HG02970 (cell line): ENCODE results near the gene ABHD6.

Source experiments
- ATAC-seq: cut with Tn5 transposase; IDR thresholded peaks from one replicate; pipeline ENCODE4 v1.9.1; 2021; ENCODE audit warnings: mild to moderate bottlenecking, moderate library complexity, moderate number of reproducible peaks; ENCODE audit not compliant: unreplicated experiment, low FRiP score

ABHD6 gene

GRCh38 chr3:58307639-58308215, 70.1 kb downstream of the ABHD6 start:
- ATAC-seq, result no peak

DNA sequence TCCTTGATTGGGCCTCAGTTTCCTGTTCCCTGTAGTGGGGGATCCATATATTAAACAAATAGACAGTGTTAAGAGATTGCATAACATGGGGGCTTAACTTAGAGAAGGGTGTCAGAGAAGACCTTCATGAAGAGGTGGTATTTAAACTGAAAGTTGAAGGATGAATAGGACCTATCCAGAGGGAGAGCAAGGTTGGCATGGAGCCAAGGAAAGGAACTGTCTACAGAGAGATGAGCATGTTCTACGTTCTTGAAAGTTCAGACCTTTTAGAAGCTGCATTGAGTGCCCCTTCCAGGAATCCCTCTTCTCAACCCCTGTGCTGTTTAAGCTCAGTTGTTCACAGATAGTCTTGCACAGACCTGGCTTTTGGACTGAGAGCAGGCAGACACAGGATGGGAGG, 71.1 kb downstream of the ABHD6 start:
- no peak for ATAC-seq

DNA sequence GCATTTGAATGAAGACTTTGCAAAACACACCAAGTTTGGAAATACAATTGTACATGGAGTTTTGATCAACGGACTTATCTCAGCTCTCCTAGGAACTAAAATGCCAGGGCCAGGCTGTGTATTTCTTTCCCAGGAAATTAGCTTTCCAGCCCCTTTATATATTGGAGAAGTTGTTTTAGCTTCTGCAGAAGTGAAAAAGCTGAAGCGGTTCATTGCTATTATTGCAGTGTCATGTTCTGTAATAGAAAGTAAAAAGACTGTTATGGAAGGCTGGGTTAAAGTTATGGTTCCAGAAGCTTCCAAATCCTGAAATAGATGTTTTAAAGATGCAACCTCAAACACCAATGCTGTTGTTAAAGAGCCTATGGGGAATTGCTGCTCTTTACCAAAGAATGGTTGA, 80.2 kb downstream of the ABHD6 start:
- ATAC-seq, result no peak

- ATAC-seq, result no peak
These were observed 84.2 kb downstream of the ABHD6 start for GRCh38 chr3:58321791-58322190.

DNA sequence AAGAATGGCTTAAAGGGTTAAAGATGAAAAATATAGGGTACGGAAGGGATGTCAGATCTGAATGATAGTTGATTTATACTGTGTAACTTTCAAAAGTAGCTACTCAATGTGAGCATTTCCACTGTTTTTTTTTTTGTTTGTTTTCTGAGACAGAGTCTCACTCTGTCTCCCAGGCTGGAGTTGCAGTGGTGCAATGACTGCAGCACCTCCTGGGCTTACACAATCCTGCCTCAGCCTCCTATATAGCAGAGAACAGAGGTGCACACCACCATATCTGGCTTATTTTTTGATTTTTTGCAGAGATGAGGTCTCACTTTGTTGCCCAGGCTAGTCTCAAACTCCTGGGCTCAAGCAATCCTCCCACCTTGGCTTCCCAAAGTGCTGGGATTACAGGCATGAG, 85.2 kb downstream of the ABHD6 start:
- ATAC-seq, result no peak

DNA sequence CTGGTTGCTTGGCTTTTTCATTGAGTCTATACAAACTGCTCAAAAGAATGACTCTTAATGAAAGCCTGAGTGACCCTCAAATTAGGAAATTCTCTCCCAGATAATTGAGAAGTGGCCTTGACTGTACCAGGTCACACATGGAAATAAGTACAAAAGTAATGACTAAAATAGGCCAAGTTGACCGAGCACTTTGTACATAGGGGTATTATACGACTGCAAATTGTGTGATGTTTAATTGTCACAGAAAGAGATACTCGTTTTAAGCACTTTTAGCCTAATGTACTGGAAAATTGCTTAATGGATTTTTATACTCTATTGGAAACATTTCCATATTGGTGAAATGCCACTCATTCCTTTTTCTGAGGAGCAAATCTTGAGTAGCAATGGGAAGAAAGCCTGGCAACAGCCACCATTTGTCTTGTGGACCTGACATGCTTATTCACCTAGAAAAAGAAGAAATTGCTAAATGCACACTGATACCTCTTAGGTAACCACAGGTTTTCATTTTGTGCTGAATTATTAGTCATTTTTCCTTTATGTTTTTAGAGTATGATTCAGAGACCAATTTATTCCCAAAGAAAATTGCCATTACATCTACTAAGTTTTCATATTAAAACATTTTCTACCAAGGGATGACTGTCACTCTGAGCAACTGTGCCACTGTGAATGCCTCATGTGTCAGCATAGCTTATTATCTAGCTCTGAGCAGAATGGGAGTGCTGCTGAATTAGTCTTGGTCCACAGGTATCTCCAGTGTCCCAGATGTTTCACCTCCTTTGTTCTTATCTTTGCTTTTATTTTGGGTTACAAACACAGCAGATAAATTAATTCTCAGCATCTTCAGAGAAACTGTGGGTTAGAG, 86.2 kb downstream of the ABHD6 start:
- ATAC-seq, result no peak

DNA sequence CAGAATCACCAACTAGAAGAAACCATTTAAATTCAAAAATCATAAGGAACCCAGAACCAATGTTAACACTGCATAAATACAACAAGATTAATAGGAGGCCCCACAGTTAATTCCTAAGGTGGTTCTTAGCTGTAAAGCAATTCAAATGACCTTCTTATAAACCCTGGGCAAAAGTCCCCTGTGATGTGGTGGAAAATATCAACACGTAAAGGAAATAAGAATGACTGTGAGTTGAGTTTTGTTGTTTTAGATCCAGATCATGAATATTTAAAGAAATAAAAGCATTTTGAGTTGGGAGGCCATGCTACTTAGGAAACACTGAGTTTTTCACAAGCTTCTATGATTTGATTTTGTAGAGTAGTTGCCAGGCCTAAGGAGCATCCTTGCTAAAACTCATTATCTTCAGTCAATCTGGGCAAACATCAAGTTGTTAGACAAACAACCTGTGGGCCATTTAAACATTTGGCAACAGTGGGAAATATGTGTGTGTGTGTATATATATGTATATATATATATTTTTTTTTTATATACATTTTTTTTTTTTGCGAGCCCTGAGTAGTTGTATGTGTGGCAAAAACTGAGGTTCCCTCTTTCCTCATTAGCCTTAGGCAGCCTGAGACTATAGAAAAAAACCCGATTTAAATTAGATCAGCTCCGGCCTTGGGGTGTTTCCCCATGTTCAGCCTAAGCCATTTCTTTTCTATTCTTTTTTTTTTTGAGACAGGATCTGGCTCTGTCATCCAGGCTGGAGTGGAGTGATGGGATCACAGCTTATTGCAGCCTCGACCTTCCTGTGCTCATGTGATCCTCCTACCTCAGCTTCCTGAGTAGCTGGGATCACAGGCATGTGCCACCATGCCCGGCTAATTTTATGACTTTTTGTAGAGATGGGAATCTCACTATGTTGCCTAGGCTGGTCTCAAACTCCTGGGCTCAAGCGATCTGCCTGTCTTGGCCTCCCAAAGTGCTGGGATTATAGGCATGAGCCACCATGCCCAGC, 87.1 kb downstream of the ABHD6 start:
- ATAC-seq, result no peak

DNA sequence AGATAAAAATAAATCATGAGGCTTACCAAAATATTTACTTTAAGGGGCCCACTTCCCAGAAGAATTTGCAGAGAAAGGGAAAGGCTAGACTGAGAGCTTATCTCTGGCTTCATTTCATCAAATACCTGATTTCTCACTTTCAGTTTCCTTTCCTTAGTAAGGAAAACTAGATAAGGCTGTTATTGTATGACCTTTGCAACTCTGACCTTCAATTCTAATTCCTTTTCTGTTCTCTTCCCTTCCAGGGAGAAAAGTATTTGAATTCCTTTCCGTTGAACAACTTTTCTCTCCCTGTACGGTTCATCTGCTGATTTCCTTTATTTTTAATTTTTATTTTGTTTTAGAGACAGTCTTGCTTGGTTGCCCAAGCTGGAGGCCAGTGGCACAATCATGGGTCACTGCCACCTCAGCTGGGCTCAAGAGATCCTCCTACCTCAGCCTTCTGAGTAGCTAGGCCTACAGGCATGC, 88.0 kb downstream of the ABHD6 start:
- ATAC-seq, result no peak

DNA sequence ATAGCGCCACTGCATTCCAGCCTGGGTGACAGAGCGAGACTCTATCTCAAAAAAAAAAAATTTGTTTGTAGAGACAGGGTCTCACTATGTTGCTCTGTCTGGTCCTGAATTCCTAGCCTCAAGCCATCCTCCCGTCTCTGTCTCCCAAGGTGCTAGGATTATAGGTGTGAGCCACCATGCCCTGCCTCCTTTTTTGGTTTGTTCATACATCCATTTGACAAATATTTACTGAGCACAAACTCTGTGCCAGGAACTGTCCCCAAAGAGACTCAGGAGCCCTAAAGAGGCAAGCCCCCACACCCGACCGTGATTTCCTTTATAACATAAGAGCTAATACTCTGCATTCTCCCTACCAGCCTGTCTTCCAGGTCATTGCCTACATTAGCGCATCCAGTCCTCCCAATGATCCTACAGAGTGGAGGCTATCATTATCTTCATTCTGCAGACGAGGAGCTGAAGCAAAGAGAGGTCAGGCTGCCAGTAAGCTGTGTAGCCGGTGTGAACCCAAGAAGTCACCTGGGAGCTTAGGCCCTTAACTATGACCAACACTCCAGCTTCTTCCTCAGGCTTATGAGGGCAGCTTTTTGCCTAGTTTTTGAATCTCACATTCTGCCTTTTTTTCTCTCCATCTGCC, 88.8 kb downstream of the ABHD6 start:
- no peak for ATAC-seq

DNA sequence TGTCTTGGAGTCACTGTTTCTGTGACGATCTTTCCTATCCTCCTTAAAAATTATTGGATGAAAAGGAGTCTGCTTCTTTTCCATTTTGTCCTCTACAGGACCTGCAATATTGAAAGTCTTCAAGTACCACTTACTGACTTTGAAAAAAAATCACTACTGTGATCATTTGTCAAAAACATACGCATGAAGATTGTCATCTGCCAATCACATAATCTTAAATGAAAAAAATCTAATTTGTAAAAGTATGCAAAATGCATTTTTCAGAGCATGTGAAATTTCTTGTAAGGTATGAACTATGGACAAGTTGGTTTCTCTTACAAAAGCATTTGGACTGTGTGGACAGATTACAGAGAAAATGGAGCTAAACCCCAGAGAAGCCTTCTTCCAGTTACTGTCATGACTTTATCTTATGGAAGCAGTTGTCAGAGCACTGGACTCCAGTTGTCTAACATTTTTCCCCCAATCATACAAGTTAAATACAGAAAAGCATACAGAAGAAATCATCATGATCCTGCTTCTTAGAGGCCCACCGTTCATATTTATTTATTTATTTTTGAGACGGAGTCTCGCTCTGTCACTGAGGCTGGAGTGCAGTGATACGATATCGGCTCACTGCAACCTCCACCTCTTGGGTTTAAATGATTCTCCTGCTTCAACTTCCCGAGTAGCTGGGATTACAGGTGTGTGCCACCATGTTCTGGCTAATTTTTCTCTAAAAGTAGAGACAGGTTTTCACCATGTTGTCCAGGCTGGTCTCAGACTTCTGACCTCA, 91.7 kb downstream of the ABHD6 start:
- ATAC-seq, result no peak

DNA sequence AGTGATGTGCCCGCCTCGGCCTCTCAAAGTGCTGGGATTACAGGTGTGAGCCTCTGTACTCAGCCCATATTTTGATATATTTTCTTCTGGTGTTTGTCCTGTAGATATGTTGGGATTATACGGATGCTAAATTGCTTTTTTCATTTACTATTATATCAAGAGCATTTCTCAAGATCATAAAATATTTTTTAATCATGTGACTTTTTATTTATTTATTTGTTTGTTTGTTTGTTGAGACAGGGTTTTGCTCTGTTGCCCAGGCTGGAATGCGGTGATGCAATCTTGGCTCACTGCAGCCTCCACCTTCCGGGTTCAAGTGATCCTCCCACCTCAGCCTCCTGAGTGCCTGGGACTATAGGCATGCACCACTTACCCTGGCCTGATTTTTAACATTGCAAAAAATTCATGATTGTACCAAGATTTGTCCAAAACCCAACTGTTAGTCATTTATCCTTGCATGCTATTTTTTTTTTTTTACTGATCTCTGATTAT, 92.4 kb downstream of the ABHD6 start:
- ATAC-seq, result no peak

DNA sequence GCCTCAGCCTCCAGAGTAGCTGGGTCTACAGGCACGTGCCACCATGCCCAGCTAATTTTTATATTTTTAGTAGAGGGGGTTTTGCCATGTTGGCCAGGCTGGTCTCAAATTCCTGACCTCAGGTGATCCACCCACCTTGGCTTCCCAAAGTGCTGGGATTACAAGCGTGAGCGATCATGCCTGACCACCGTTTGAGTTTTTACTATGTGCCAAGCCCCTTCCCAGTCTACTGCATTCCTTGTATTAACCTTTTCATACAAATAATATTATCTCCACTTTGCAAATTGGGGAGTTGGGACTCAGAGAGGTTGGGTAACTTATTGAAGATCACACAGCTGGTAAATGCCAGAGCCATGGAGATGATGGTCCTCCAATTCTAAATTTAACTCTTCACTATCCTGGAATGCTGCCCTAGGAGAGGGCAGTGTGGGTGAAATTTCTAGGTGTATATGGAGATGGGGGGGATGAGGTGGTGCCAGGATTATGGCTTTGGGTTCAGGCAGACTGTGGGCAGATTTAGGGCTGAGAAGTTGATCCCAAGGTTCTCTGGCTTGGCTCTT, 94.1 kb downstream of the ABHD6 start:
- no peak for ATAC-seq

DNA sequence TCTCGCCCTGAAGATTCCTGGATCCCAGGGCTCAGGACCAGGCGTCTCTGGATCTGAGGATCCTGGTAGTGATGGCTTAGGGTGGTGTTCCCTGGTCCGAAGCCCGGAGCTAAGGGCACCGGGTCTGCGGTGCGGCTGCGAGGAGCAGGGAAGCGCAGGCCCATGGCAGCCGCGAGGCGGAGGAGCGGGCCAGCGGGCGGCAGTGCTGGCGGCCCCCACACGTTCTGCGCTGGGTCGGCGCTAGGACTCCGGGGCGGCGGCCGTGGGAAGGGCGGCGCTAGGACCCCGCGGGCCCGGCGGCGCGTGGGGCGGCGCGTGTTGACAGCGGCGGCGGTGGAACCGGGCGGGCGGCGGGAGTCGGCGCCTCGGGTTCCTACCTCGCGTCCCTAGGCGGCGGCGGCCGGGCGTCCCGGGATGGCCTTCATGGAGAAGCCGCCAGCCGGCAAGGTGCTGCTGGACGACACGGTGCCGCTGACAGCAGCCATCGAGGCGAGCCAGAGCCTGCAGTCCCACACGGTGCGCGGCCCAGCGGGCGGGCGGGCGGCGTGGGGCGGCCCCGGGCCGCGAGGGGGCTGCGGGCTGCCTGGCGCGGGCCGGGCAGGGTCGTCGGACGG, 95.1 kb downstream of the ABHD6 start, which contains the start of gene PXK:
Gene PXK (plus strand): TSS at position 318 of the 614 bp plus-strand sequence. CDS start 97 bp downstream, at position 415.
- ATAC-seq, result peak; percentile 76

GRCh38 chr3:58333206-58334012, 95.8 kb downstream of the ABHD6 start:
- peak; percentile 9 for ATAC-seq

DNA sequence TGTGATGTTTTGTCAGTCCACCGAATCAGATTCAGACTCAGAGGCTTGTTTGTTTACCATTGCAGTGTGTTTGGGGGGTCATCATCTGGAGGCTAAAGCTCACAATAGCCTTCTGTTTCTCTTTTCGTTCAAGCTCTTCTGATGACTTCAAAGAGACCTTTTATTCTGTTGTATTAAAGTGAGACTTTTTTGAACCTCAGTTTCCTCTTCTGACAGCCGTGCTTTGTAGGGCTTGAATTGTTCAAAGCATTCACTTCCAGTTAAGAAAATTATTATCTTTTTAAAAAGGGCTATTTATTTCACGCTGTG, 96.4 kb downstream of the ABHD6 start:
- ATAC-seq, result no peak

- ATAC-seq, result no peak
These were observed 96.9 kb downstream of the ABHD6 start for GRCh38 chr3:58334506-58334884.

- no peak for ATAC-seq
These were observed 98.0 kb downstream of the ABHD6 start for GRCh38 chr3:58335652-58335947.
